Caco-2 (cell line): Measurements from ENCODE around the gene VPS13D. TPM values are rescaled to one million over a fixed set of nuclear protein-coding genes. Genes with fewer than 3 reads are reported as not detected.

Source experiments
- BruUV-seq: library from RNA; stranded (reverse); fragments of 400-500 nt; replicated peaks from 2 replicates; lab custom pipeline; 2021; lab: Mats Ljungman, UMichigan
- CTCF ChIA-PET: fragments of 300-600 bp; sonication (Branson Sonifier 250); formaldehyde crosslinking; loops from one replicate; lab custom pipeline; 2022; ENCODE audit warnings: antibody characterized with exemption; lab: Charles Lee
- POLR2A ChIA-PET: fragments of 300-600 bp; sonication (Branson Sonifier 250); formaldehyde crosslinking; loops from one replicate; lab custom pipeline; 2022; ENCODE audit warnings: antibody characterized with exemption; lab: Charles Lee
- DNase-seq, 2 experiments: peaks; one replicate each; pipeline versions ENCODE4 v3.0.0 to v3.0.0-alpha.2; 2020 to 2022
- H3K27me3 ChIP-seq: replicated peaks from 2 replicates; pipeline ENCODE4 v1.6.0; 2011; ENCODE audit warnings: low read length; ENCODE audit not compliant: control insufficient read depth, insufficient read depth
- H3K36me3 ChIP-seq: 2 replicates; pipeline ENCODE4 v1.5.1; 2011; ENCODE audit warnings: low read length; ENCODE audit not compliant: control insufficient read depth, insufficient read depth
- H3K4me1 ChIP-seq: fragments of 250-450 bp; sonication (Bioruptor Pico); 2 replicates; pipeline ENCODE4 v1.5.1; 2020; ENCODE audit warnings: mild to moderate bottlenecking
- H3K4me3 ChIP-seq: 2 replicates; pipeline ENCODE4 v1.5.1; 2011; ENCODE audit warnings: low read depth, mild to moderate bottlenecking, control low read depth, low read length
- H3K9me3 ChIP-seq: fragments of 250-450 bp; sonication (Bioruptor Pico); 2 replicates; pipeline ENCODE4 v1.5.1; 2020; ENCODE audit warnings: mild to moderate bottlenecking, moderate library complexity
- H3K27ac Mint-ChIP-seq: one replicate; pipeline ENCODE4 v1.8.0; 2022; ENCODE audit warnings: mixed read lengths; ENCODE audit not compliant: unreplicated experiment
- H3K27me3 Mint-ChIP-seq: one replicate; pipeline ENCODE4 v1.8.0; 2022; ENCODE audit warnings: mixed read lengths; ENCODE audit not compliant: insufficient read depth, unreplicated experiment
- H3K36me3 Mint-ChIP-seq: one replicate; pipeline ENCODE4 v1.8.0; 2022; ENCODE audit warnings: mild to moderate bottlenecking, mixed read lengths; ENCODE audit not compliant: insufficient read depth, unreplicated experiment
- H3K4me1 Mint-ChIP-seq: one replicate; pipeline ENCODE4 v1.8.0; 2022; ENCODE audit warnings: low read depth, mixed read lengths; ENCODE audit not compliant: unreplicated experiment
- H3K4me3 Mint-ChIP-seq: one replicate; pipeline ENCODE4 v1.8.0; 2022; ENCODE audit warnings: mild to moderate bottlenecking, moderate library complexity, mixed read lengths; ENCODE audit not compliant: unreplicated experiment
- H3K9me3 Mint-ChIP-seq: one replicate; pipeline ENCODE4 v1.8.0; 2022; ENCODE audit warnings: mixed read lengths; ENCODE audit not compliant: unreplicated experiment
- intact Hi-C: fragments of 100-400 bp; cut with micrococcal nuclease; formaldehyde crosslinking; loops from one replicate; pipeline ENCODE4 v1.10.0; 2022; ENCODE audit not compliant: unreplicated experiment
- total RNA-seq: library from RNA; stranded (reverse); gene quantifications from 2 replicates; pipeline ENCODE4 v1.2.3, GENCODE V29; 2022
- TF ChIP-seq, protein P1 (sequence below), 2 experiments: fragments of 200-600 bp in 1 of 2; IDR thresholded peaks; 1 replicate in 1 of 2; 2 replicates in 1 of 2; pipeline versions ENCODE4 v1.5.1 to v1.8.0; 2011 to 2022; ENCODE audit warnings: antibody characterized with exemption in 1 of 2, control low read depth in 1 of 2, inconsistent platforms in 1 of 2, low read depth in 1 of 2, low read length in 1 of 2, mild to moderate bottlenecking in 1 of 2, moderate library complexity in 1 of 2; ENCODE audit not compliant: insufficient read depth in 1 of 2, severe bottlenecking in 1 of 2, unreplicated experiment in 1 of 2

Gene VPS13D
- total RNA-seq, 1 experiment from 2014 or later = 25.6 TPM

DNA sequence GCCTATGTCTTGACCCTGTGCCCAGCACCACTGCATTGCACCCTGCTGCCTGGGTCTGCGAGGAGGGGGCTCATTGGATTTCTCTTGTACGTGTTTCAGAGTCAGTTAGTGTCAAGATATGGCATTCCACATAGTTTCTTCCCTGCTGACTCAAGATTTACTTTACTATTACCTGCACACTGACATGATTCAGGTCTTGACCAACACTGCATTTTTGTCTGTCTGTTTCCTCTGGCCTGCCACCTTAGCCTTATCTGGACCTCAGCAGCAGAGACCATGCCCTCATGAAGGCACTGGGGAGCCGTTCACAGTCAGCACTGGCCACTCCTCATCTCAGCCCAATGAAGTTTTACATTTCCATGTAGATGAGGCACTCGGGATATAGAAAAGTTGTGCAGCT is 232.8 kb downstream of the VPS13D start:
- H3K4me3 Mint-ChIP-seq = no peak overlapping the region
- no peaks in the 10 kb centered on the region for H3K9me3 Mint-ChIP-seq
- Histone ChIP-seq H3K9me3 (no peaks in the 10 kb centered on the region), H3K27me3 (no peaks in the 10 kb centered on the region), H3K4me1 (peaks cover 38% of the 10 kb centered on the region), H3K36me3 (no peaks in the 10 kb centered on the region; the same call in 1 of the 2 replicates), H3K4me3 (no peak overlapping the region)
- peak overlapping the region; percentile 63 for H3K27ac Mint-ChIP-seq
- POLR2A ChIA-PET = no interaction called here
- TF ChIP-seq, protein P1, sequence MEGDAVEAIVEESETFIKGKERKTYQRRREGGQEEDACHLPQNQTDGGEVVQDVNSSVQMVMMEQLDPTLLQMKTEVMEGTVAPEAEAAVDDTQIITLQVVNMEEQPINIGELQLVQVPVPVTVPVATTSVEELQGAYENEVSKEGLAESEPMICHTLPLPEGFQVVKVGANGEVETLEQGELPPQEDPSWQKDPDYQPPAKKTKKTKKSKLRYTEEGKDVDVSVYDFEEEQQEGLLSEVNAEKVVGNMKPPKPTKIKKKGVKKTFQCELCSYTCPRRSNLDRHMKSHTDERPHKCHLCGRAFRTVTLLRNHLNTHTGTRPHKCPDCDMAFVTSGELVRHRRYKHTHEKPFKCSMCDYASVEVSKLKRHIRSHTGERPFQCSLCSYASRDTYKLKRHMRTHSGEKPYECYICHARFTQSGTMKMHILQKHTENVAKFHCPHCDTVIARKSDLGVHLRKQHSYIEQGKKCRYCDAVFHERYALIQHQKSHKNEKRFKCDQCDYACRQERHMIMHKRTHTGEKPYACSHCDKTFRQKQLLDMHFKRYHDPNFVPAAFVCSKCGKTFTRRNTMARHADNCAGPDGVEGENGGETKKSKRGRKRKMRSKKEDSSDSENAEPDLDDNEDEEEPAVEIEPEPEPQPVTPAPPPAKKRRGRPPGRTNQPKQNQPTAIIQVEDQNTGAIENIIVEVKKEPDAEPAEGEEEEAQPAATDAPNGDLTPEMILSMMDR (IDR thresholded peaks at IDR 0.05; ENCODE audit: insufficient read depth in 1 of 2, low read depth in 1 of 2, low read length in 1 of 2, severe bottlenecking in 1 of 2, unreplicated experiment in 1 of 2) = no peak
- peaks cover 35% of the 10 kb centered on the region for H3K4me1 Mint-ChIP-seq
- BruUV-seq = no TSS peak
- CTCF ChIA-PET = no interaction called here
- no peaks in the 10 kb centered on the region for H3K27me3 Mint-ChIP-seq
- DNase-seq = no peak
- peaks cover 42% of the 10 kb centered on the region for H3K36me3 Mint-ChIP-seq
- intact Hi-C loops = loop anchor here (5.0 kb wide), 1 partner anchor 155 kb away; the partner anchor contains the start of gene DHRS3

- Mint-ChIP-seq H3K9me3 (no peaks in the 10 kb centered on the region), H3K4me3 (no peak overlapping the region), H3K27me3 (no peaks in the 10 kb centered on the region), H3K4me1 (peaks cover 35% of the 10 kb centered on the region), H3K36me3 (peaks cover 43% of the 10 kb centered on the region), H3K27ac (no peak overlapping the region)
- no peak for DNase-seq
- no peak overlapping the region for H3K4me3 ChIP-seq
- ChIA-PET POLR2A (no interaction called here), CTCF (no interaction called here)
- H3K36me3 ChIP-seq = no peaks in the 10 kb centered on the region; the same call in 1 of the 2 replicates
- TF ChIP-seq, protein P1 (IDR thresholded peaks at IDR 0.05; ENCODE audit: insufficient read depth in 1 of 2, low read depth in 1 of 2, low read length in 1 of 2, severe bottlenecking in 1 of 2, unreplicated experiment in 1 of 2) = no peak
- no peaks in the 10 kb centered on the region for H3K9me3 ChIP-seq
- BruUV-seq = no TSS peak
- H3K4me1 ChIP-seq = peaks cover 38% of the 10 kb centered on the region
- intact Hi-C loops = loop anchor here (2.0 to 5.0 kb wide), 2 partner anchors 21 to 153 kb away; partner anchors contain the start of gene DHRS3
- H3K27me3 ChIP-seq = no peaks in the 10 kb centered on the region
These were observed 234.2 kb downstream of the VPS13D start for GRCh38 chr1:12464045-12464461.

DNA sequence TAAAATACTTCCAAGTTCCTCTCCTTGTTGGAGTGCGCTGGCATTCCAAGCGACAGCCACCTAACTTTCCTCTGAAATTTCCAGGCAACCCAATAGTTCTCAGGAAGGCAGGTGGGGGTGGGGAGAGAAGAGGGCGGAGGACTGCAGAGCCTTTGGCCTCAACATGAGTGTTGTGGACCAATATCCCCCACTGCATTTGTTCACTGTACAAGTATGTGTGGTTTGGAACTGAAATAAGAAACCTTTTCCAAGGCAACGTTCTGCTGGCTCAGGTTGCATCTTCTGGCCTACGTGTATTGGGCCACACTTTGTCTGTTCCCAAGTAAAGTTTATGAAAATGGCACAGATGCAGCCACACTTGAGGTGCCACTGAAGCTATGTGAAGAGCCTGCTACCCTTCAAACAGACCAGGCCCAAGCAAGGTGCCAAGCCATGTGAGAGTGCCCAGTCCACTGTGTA is 234.8 kb downstream of the VPS13D start:
- H3K4me3 ChIP-seq = no peak overlapping the region
- Mint-ChIP-seq H3K36me3 (peaks cover 42% of the 10 kb centered on the region), H3K9me3 (no peaks in the 10 kb centered on the region), H3K27ac (peak overlapping the region; percentile 75), H3K4me3 (peak overlapping the region; percentile 43), H3K27me3 (no peaks in the 10 kb centered on the region), H3K4me1 (peaks cover 39% of the 10 kb centered on the region)
- intact Hi-C loops = loop anchor here (2.0 to 5.0 kb wide), 2 partner anchors 20 to 153 kb away; partner anchors contain the start of gene DHRS3
- no peaks in the 10 kb centered on the region for H3K27me3 ChIP-seq
- H3K9me3 ChIP-seq = no peaks in the 10 kb centered on the region
- ChIA-PET POLR2A (no interaction called here), CTCF (no interaction called here)
- no peak for DNase-seq
- H3K4me1 ChIP-seq = peaks cover 38% of the 10 kb centered on the region
- TF ChIP-seq, protein P1 (IDR thresholded peaks at IDR 0.05; ENCODE audit: insufficient read depth in 1 of 2, low read depth in 1 of 2, low read length in 1 of 2, severe bottlenecking in 1 of 2, unreplicated experiment in 1 of 2) = no peak
- BruUV-seq = no TSS peak
- no peaks in the 10 kb centered on the region; the same call in 1 of the 2 replicates for H3K36me3 ChIP-seq
